Omental fat pad (tissue), 4 donors: Measurements from ENCODE around the gene TRAF3IP3. TPM values are rescaled to one million over a fixed set of nuclear protein-coding genes. Genes with fewer than 3 reads are reported as not detected.

Experiments used
- ATAC-seq: fragments of 150-250 bp; one replicate; pipeline ENCODE4 v1.9.1; 2016; ENCODE audit warnings: mild to moderate bottlenecking, moderate library complexity; ENCODE audit not compliant: low FRiP score
- DNase-seq: peaks from one replicate; pipeline ENCODE4 v3.0.0-alpha.2; 2019; ENCODE audit warnings: low spot score
- total RNA-seq, 4 donors: library from RNA; depleted of rRNA; stranded (reverse); fragments of >200 nt; gene quantifications; one replicate each; pipeline ENCODE4 v1.1.0, GENCODE V29; 2016
- TF ChIP-seq, protein P1 (sequence below), 3 donors: fragments of 450-650 bp; IDR thresholded peaks; one replicate each; pipeline ENCODE4 v1.5.1; 2016 to 2017; ENCODE audit warnings: antibody characterized with exemption in 3 of 3, mild to moderate bottlenecking in 3 of 3, moderate library complexity in 2 of 3

TRAF3IP3 gene
- total RNA-seq, 4 donors from 2014 or later = 2.5 to 9.0 (median 3.6) TPM

DNA sequence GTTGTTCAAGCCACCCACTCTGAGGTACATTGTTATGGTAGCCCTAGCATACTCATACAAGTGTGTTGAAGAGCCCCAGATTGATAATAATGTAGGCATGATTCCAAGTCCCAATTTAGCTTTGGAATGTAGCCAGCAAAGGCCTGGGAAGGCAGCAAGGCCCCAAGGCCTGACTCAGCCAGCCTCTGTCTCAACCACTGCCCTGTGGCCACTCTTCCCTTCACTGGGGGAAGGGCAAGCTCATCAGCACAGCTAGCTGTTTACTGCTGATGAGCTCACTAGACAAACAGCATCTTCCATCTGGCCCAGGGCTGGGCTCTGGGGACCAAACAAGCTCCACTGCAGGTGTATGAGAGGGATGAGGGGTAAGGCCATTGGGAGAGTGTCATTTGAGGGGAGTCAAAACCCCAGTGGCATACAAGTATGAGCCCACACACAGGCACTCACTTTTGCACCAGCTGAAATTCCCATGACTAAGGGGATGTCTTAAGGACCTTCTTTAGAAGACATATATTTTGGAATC is 52.3 kb downstream of the TRAF3IP3 start:
- ATAC-seq (no peak), DNase-seq (no peak)
- TF ChIP-seq, protein P1, sequence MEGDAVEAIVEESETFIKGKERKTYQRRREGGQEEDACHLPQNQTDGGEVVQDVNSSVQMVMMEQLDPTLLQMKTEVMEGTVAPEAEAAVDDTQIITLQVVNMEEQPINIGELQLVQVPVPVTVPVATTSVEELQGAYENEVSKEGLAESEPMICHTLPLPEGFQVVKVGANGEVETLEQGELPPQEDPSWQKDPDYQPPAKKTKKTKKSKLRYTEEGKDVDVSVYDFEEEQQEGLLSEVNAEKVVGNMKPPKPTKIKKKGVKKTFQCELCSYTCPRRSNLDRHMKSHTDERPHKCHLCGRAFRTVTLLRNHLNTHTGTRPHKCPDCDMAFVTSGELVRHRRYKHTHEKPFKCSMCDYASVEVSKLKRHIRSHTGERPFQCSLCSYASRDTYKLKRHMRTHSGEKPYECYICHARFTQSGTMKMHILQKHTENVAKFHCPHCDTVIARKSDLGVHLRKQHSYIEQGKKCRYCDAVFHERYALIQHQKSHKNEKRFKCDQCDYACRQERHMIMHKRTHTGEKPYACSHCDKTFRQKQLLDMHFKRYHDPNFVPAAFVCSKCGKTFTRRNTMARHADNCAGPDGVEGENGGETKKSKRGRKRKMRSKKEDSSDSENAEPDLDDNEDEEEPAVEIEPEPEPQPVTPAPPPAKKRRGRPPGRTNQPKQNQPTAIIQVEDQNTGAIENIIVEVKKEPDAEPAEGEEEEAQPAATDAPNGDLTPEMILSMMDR (IDR thresholded peaks at IDR 0.05) = no peak

DNA sequence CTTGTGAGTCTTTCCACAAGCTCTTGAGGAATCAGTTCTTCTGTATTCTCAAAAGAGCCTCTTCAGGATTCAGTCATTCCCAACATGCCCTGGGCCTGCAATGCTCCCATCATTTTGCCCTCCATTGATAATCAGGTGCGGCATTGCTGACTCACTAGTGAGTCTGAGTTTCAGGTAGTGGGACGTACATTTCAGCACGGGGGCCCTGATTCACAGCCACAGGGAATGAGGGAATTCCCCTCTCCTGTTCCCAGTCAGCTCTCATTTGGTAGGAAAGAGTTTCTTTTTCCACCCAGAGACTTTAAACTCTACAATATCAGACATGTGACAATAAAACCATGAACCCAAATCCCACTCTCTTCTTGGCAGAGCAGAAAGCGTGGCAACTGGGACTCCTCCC is 53.8 kb downstream of the TRAF3IP3 start:
- no peak for ATAC-seq
- TF ChIP-seq, protein P1 (IDR thresholded peaks at IDR 0.05) = no peak
- no peak for DNase-seq

DNA sequence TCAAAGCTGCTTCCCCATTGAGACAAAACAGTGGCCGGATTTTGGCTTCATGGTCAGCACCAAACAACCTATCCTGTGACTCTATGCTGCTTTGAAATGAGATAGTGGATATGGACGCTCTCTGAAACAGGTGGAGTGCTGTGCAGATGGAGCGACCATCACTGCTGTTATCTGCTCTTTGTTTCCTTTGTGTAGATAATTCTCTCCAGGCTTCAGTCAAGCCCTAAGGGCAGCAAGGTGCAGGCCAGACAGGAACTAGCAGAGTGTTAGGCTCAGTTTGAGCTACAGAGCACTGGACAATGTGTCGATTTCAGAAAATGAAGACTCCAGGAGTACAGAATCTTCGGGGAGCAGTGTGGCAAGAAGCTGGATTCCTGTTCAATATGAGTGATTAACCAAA is 54.9 kb downstream of the TRAF3IP3 start:
- no peak for ATAC-seq
- TF ChIP-seq, protein P1 (IDR thresholded peaks at IDR 0.05) = no peak

DNA sequence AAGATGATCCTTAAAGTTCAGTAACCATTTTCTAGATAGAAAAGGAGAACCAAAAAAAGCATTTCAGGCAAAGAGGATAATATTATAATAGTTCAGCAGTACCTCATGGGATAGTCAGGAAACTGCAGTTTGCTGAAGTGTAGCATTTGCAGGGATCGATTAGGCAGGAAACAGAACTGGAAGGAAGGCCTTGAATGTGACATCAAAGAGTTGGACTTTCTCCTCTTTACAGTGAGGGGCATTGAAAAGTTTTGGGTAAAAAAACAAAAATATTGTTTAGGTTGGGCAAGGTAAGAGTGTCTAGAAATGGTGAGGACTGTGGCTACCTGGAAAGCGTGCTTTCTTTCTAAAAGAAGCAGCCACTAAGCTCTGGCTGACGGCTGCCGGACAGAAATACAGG is 58.0 kb downstream of the TRAF3IP3 start:
- TF ChIP-seq, protein P1 (IDR thresholded peaks at IDR 0.05) = no peak
- ATAC-seq (no peak), DNase-seq (no peak)

More for the DNA sequence above, 54.9 kb downstream of the TRAF3IP3 start:
- no peak for DNase-seq

DNA sequence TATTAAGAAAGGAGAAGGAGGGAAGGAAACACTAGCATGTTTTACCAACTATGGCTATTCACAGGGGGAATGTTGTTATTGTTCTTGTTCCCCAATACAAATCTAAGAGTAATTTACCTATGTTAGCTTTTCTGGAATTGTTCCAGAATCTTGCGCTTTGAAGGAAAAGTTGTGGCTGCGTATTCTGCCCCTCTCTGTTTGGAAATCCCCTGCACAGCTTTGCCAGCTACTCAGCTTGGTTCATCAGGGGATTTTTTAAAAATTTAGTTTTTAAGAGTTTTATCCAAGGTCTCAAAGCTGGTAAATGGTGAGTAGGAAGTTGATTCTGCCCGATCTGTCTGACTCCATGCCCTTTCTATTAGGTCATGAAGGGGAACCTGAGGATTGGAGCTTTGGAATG is 59.6 kb downstream of the TRAF3IP3 start:
- no peak for DNase-seq
- no peak for ATAC-seq
- TF ChIP-seq, protein P1 (IDR thresholded peaks at IDR 0.05) = no peak

DNA sequence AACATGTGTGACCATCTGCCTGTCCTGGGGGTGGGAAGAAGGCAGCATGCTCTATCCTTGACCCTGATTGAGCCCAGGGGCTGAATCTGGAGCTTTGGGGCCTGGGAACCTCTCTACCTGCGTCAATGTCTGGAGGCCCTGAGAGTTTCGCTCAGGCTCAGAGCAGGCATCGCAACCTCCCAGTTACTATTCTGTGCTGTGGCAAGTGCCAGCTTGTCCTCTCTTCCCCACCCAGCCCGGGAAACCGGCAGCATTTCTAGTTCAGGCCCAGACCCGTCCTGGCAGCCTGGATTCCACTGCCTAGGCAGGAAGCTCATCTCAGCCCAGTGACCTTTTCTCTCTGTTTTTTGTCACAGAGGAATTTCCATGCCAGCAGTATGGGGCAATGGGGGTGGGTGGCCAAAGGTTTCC is 60.1 kb downstream of the TRAF3IP3 start:
- ATAC-seq (no peak), DNase-seq (no peak)
- TF ChIP-seq, protein P1 (IDR thresholded peaks at IDR 0.05) = no peak

DNA sequence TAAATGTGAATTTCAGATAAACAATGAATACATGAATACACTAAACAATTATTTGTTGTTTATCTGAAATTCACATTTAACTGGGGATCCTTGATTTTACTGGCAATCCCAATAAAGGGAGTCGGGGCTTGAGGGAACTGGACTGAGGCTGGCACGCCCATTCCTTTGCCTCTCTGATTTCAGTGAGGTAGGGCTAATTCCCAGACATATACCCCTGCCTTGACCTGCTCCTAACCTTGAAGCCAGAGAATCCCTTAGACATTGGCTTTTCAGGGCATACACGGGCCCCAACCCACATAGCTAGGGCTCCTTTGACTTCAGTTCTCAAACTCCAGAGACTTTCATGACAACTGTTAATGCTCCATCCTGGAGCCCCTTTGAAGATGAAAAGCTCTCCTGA is 61.1 kb downstream of the TRAF3IP3 start:
- TF ChIP-seq, protein P1 (IDR thresholded peaks at IDR 0.05) = no peak
- ATAC-seq = no peak
- DNase-seq = no peak
